Uterus (tissue), 2 donors: ENCODE results near the gene NR2C2.

Experiments used
- CTCF ChIP-seq, 4 experiments: fragments of 200-600 bp in 2 of 4; fragments of 450-650 bp in 2 of 4; sonication (generic) in 2 of 4; IDR thresholded peaks; one replicate each; pipeline ENCODE4 v1.5.1; 2016 to 2019; ENCODE audit warnings: antibody characterized with exemption in 4 of 4, mild to moderate bottlenecking in 2 of 4, moderate library complexity in 1 of 4
- POLR2A ChIP-seq, 2 donors: fragments of 450-650 bp; IDR thresholded peaks; one replicate each; pipeline ENCODE4 v1.6.1; 2016; ENCODE audit warnings: antibody characterized with exemption in 2 of 2, mild to moderate bottlenecking in 1 of 2, moderate library complexity in 1 of 2

GRCh38 chr3:14907043-14907966 lies 40.1 kb upstream of the NR2C2 start:
- no peak for TF ChIP-seq CTCF (IDR thresholded peaks at IDR 0.05)
- TF ChIP-seq POLR2A (IDR thresholded peaks at IDR 0.05) = no peak
